HG03558 (cell line): ENCODE measurements around the gene TET3.

ENCODE experiments used
- ATAC-seq: cut with Tn5 transposase; IDR thresholded peaks from one replicate; pipeline ENCODE4 v1.9.1; 2021; ENCODE audit warnings: moderate number of reproducible peaks; ENCODE audit not compliant: unreplicated experiment; ENCODE audit errors: extremely low read depth

TET3 gene

DNA sequence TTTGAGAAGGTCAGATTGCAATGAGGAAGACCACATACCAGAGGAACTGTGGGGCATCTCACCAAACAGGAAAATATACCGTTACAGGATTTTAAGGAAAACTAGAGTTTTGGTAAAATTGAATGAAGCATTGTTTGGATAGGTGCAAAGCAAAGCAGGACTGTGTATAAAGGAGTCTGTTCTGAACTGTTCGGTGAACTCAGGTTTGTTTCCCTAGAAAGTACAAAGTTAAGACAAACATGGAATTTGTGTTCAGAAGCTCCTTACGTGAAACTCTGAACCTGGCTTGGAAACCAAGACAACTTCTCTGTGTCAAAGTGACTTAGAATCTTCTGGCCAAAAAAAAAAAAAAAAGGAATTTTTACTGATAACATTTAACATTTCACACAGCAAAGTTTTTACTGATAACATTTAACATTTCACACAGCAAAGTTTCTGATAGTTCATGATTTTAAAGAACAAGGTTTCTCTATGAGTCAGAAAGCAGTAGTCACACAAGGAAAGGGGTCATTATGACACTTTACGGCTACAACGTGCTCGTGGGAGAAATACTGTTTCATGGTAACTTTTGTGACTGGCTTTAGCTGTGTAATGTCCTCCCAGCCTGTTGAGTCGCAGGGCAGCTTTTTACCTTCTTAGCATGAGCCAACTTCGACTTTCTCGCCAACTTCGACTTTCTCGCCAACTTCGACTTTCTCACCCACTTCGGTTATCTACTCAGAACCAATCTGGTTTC, 21.2 kb upstream of the TET3 start:
- ATAC-seq, result no peak

DNA sequence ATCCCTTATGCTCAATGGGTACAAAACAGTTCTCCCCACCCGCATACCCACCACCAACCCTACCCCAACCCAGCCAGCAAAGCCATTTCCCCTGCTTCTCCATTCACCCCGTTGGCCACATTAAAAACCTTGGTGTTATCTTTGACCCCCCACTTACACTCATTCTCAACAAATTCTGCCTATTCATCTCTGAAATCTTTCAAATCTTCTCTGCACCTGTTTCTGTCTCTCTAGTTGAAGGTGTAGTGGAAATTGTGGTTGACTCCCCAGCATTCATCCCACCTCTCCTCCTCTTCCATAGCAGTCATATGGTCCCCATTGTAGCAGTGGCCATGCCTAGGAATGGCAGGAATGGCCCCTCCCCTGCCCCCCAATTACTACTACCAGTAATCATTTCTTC, 20.5 kb upstream of the TET3 start:
- ATAC-seq, result no peak

DNA sequence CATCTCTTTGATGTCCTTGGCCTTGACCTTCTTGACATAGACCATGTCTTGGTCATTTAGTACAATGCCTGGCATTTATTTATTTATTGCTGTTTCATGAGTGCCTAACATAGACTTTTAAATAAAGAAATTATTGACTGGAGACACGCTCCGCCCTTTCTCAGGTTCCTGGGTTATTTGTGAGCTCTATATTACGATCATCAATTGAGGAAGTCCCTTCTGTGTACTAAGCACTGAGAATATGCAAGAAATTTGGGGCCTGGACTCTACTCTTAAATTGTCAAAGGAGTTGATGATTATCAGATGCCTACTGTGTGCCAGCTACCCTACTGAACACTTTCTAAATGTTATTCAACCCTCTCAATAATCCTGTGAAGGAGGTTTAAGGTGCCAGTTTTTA, 19.7 kb upstream of the TET3 start:
- no peak for ATAC-seq

DNA sequence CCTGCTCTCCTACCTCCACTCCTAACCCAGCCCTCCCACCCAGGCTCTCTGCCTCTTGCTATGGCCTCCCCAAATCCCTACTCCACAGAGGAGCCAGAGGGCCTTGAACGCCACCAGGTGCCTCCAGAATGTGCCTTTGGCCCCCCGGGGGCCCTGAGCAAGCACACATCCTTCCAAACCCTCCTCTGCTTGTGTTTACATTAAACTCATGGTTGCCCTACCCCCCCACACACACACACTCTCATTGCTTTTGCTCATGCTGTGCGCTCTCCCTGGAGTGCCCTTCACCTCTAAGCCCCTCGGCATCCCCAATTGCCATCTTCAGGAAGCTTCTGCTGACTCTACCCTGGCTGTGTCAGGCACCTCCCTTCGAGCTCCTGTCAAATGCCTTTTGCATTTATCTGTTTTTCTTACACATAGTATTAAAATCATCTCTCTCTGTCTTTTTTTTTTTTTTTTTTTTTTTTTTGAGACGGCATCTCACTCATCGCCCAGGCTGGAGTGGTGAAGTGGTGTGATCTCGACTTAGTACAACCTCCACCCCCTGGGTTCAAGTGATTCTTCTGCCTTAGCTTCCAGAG, 16.3 kb upstream of the TET3 start:
- no peak for ATAC-seq

DNA sequence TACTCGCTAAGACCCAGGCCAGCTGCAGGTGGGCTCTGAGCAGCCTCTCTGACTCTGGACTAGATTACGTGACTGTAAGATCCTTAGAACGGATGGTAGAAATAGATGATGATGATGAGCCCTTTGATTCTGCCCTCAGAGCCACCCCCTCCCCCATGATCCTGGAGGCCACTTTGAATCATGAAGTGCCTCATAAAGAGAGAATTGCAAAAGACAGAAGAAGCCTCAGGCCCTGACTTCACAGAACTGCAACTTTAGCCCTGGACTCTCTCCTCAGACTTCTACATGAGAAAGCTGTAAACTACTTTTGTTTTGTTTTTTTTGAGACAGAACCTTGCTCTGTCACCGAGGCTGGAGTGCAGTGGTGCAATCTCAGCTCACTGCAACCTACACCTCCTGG, 15.4 kb upstream of the TET3 start:
- ATAC-seq, result no peak

DNA sequence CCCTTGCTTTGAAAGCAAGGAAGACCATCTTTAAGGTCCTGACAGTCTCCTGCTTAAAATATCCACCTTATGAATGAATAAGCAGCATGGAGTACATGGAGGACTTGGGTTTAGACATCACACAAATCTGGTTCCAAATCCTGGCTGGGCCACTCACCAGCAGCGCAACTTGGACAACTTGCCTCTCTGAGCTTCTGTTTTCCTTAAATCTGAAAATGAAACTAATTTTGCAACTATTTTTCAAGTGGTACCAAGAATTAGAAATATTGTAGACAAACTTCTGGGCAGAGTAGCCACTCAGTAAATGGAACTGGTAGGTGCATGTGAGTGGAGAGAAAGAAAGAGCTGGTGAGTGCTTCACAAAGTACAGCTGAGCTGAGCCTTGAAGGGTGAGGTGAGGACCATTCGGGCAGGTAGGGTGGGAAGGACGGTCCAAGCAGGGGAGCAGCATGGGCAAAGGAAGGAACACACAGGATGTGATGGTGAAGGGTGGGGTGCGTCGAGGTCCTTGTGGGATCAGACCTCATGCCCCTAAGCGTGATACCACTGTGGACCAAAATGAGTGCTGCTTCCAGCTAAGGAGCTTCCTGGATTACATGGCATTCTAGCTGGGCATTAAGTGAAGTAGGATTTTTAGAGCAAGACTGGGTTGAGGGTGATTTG, 14.4 kb upstream of the TET3 start:
- no peak for ATAC-seq

DNA sequence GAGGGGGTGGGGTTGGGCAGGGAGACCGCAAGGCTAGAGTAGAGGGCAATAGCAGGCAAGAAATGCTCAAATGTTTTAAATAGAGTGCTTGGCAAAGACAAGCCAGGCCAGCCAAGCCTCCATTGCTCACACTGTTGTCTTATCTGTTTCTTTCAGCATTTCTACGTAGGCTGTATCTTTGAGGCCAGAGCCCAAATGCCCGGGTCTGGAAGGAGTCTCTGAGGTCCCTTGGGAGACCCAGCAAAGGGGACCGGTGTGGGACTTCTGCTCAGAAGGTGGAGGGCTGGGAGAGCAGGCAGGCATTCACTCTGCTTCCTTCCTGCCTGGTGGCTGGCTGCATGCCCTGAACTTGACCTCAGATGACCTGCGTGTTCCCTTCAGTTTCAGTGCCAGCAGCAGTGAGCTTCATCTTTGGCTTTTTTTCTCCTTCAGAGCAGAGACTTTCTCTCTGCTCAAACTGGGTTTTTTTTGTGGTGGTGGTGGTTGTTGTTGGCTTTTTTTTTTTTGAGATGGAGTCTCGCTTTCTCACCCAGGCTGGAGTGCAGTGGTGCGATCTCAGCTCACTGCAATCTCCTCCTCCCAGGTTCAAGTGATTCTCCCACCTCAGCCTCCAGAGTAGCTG, 13.7 kb upstream of the TET3 start:
- ATAC-seq, result peak; percentile 38

DNA sequence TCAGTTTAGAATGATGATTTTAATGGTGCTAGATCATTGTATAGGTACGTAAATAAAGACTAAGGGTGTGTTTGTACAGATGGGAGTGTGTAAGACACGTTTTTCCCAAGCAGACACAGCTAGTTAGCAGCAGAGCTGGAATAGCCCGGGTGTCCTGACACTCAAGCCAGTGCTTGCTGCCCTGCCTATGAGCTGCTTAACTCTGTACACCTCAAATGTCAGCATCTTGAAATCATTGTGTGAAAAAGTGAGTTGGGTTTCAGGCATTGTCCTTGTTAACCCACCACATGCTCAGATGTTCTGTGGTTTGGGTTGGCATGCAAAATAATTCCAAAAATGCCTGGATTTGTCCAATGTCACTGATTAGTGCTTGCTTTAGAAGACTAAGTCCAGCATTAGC, 13.0 kb upstream of the TET3 start:
- ATAC-seq, result no peak

DNA sequence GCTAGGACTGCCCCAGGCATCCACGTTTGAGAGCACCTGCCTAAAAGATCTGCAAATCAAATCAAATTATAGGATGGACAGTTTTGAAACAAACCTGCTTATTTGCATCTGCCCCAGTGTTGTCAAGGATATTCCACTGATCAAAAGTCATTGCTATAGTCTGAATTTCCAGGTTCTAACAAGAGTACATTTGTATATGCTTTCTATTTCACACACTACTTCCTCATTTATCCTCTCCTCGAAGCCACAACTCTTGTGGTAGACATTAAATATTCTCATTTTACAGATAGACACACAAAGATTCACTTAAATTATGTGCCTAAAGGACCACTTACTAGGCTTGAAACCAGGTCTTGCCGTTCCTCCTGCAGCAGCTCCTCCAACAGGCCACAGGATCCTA, 11.9 kb upstream of the TET3 start:
- ATAC-seq, result peak; percentile 33

DNA sequence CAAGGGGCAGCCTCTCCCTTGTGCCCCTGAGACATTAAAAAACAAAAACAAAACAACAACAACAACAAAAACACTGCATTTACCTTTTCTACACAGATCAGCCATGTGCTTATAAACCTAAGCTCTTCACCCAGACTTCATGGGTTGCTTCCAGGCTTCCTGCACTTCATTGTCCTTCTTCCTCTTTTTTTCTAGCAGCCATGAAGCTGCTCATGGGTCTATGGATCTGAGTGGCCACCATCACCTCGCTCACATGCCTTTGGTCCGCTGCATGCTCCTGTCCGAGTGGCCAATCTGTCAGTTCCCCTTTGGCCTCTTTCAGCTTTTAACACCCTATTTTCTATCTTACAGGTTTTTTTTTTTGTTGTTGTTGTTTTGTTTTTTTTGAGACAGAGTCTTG, 9.0 kb upstream of the TET3 start:
- ATAC-seq, result no peak

DNA sequence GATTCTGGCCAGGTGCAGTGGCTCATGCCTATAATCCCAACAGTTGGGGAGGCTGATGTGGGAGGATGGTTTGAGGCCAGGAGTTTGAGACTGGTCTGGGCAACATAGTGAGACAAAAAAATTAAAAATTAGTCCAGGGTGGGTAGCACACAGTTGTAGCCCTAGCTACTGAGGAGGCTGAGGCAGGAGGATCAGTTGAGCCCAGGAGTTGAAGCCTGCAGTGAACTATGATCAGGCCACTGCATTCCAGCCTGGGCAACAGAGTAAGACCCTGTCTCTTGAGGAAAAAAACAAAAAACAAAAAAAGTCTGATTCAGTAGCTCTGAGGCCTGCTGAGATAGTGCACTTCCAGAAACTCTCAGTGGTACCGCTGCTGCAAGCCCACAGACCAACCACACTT, 7.9 kb upstream of the TET3 start:
- ATAC-seq, result no peak

DNA sequence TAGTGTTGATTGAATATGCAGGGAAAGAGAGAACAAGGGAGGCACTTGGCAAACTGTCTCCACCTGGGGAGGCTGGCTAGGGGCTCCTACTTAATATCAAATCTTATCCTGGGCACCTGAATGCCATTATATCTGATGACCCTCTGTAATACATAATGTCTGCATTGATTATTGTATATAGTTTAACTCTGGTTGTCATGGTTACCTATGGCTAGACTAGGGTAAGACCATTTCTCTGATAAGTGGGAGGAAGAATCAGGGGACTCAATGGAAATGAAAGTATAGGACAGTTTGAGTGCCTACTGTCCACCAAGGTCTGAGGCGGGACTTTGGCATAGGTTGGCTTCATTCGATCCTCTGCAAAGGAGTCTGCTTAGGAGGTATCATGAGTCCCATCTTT, 7.2 kb upstream of the TET3 start:
- no peak for ATAC-seq

DNA sequence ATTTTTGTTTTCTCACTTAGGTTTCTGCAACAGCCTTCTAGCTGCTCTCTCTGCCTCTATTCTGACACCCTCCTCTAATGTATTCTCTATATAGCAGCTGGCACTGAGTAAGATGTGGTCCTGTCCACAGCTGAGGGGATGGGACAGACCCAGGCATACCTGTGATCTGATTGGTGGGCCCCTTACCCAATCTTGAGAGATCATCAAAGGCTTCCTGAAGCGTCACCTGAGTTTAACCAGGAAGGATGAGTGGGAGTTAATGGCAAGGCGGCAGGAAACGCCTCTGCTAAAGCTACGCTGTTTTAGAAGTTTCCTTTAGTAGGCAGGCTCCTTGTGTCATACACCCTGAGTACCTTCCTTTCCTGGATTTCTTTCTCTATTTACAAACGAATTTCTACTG, 5.7 kb upstream of the TET3 start:
- ATAC-seq, result no peak

DNA sequence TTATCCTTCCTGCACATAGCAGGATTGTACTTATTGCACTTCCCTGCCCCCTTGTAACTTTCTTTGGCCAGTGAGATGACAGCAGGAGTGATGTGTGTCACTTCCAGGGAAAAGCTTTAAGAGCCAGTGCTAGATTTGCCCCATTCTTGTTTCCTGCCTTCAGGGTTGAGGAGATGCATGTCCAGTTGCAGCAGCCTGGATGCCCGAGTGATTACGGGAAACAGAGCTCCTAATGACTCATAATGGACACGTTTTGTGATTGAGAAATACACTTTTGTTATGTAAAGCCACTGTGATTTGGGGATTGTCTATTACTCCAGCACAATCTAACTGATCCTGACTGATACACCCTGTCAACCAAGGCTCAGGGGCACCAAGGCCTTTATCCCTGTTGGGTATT, 5.0 kb upstream of the TET3 start:
- no peak for ATAC-seq

DNA sequence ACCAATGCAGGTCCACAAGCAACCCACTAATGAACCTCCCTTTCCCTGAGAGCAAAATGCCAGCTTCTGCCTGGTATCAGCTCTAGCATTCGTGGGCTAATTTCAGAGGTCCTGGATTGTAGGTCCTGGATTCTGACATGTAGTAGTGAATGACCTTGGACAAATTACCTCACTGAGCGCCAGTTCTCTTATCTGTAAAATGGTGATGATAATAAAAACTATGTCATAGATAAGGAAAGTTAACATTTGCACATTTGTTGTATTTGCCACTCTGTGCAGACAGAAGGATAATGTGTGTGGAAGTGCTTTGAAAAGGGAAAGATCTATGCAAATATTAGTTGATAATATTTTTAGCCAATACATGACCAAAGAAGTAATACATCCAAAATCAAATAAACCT, 4.1 kb upstream of the TET3 start:
- no peak for ATAC-seq

DNA sequence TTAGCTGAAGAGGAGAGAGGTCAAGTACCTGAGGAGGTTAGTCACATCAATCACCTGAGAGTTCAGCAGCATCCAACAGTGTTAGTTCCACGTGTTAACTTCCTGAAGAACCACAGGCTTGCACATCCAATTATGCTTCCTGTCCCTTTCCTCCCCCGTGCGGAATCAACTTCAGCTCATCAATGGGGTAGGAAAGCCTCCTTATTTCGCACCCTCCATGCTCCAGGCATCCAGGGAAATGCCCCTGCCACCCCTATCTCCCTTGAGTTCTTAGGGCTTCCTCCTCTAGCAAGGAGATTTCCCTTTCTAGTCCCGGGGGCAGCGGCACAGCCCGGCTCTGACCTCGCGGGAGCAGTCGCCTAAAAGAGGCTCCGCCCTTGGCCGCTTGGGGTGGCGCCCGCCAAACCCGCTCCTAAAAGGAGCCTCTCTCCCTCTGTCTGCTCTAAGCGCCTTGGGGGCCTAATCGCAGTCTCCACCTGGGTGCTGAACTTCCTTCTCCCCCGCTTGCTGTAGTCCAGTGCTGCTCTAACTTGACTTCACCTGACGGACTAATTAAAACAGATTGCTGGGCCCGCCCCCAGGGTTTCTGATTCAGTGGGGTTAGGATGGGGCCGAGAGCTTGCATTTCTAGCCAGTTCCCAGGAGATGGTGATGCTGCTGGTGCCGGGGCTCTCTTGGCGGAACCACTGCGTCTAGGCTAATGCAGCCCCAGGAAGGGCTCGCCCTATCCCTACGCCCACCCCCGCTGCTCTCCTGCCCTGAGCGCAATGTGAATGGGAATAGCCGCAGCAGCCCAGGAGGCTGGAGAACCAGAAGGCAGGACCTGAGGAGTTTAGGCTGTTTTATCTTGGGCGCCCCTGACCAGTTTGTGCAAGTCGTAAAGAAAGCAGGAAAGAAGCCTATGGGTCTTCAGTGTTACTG, 3.4 kb upstream of the TET3 start:
- ATAC-seq, result no peak

DNA sequence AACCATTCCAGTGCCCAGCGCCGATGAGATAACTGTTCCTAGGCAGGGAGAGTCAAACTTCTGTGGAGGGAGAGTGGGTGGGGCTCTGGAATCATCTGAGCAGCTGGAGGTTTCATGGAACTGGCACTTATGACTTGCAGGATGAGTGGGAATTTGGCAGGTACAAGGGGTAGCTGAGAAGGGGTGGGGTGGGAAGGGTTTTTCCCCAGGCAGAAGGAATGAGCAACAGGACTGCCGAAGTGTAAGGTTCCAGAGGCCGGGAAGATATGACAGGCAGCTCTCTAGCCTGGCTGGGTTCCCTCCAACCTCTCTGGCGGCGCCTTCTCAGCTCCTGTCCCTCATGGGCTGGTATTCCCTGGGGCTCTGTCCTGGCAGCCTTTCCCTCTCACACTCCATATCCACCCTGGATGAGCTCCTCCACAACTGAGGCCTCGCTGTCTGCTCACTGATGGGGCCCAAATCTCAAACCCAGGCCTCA, 2.5 kb upstream of the TET3 start:
- no peak for ATAC-seq

DNA sequence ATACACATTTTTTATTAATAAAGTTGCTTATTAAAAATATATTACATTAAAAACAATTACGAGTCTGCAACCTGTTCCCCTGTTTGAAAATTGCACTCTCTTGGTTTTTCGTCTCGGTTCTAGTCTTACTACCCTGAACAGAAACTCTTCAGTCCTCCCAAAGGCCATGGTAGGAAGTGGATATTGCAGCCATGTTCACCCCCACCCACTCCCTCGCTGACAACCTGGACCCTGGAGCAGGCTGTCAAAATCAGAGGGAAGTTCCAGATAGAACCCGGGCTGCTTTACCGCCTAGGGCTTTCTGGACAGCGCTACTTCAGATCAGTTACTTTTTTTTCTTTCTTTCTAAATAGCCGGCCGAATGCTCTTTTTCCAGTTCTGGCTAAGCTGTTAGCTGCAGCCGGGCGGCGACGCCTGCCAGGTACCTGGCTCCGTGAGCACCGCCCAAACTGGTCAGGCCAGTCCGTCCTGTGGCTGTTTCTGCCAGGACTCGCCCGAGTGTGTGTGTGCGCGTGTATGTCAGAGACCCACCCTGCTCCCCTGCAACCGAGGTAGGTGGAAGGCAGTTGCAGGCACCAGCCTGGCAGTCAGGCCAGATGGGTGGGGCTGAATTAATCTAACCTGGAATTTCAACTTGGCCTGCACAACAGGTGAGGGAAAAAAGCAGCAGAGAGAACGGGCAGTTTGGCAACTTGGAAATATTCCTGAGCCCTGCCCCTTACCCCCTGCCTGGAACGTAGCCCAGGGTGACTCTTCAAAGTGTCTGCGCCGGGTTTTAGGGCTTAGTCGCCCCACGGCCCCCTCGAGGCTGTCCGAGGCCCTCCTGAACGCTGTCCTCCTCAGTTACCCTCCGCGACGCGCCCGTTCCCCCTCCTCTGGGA, 1.1 kb upstream of the TET3 start:
- ATAC-seq, result no peak

DNA sequence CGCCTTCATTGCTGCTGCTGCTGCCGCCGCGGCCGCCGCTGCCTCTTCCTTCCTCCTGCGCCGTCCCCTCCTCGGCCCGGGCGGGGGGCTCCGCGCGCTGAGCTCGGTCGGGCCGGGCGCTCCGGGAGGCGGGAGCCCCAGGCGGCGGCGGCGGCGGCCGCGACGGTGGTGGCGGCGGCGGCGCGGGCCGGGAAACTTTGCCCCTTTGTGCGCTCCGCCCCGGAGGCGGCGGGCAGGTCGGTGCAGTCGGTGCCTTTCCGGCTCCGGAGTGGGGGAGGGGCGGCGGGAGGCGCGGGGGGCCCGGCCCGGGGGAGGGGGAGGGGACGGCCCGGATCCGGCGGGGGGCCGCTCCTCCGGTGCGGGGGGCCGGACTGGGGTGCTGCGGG, 205 bp downstream of the TET3 start:
- no peak for ATAC-seq
